ENCODE results near the gene MSH2.
A peak's percentile ranks its signal among the peaks of the same experiment; 100 is the strongest.

The MSH2 gene

GRCh38 chr2:47520825-47521665 is 118.1 kb downstream of the MSH2 start:
- peak; percentile 82 for DNase-seq
- in situ Hi-C loops (cut with MboI; ENCODE audit: low pct_unique_long_range_greater_than_20kb, low sequenced_read_pairs) = no loop called here

GRCh38 chr2:47521666-47522285 is 118.8 kb downstream of the MSH2 start:
- DNase-seq = no peak
- in situ Hi-C loops (cut with MboI; ENCODE audit: low pct_unique_long_range_greater_than_20kb, low sequenced_read_pairs) = no loop called here

- no peak for DNase-seq
- in situ Hi-C loops (cut with MboI; ENCODE audit: low pct_unique_long_range_greater_than_20kb, low sequenced_read_pairs) = no loop called here
These were observed 122.2 kb downstream of the MSH2 start for GRCh38 chr2:47525167-47525566.

- in situ Hi-C loops (cut with MboI; ENCODE audit: low pct_unique_long_range_greater_than_20kb, low sequenced_read_pairs) = no loop called here
- no peak for DNase-seq
These were observed 125.5 kb downstream of the MSH2 start for GRCh38 chr2:47528455-47528854.

- no peak for DNase-seq
- in situ Hi-C loops (cut with MboI; ENCODE audit: low pct_unique_long_range_greater_than_20kb, low sequenced_read_pairs) = no loop called here
These were observed 125.9 kb downstream of the MSH2 start for GRCh38 chr2:47528874-47529273.

- in situ Hi-C loops (cut with MboI; ENCODE audit: low pct_unique_long_range_greater_than_20kb, low sequenced_read_pairs) = no loop called here
- DNase-seq = no peak
These were observed 127.3 kb downstream of the MSH2 start for GRCh38 chr2:47530105-47530760.

- in situ Hi-C loops (cut with MboI; ENCODE audit: low pct_unique_long_range_greater_than_20kb, low sequenced_read_pairs) = no loop called here
- no peak for DNase-seq
These were observed 128.6 kb downstream of the MSH2 start for GRCh38 chr2:47531378-47532042.
